NCI-H1105 treated with DMSO at 0.1 percent for 48 hours (cell line): ENCODE results near the gene UBE2U.

Experiments used
- DNase-seq: peaks from one replicate; lab custom pipeline; 2025; lab: John Stamatoyannopoulos, UW

Gene UBE2U

GRCh38 chr1:64203420-64203819 is at the start of gene UBE2U:
UBE2U (plus strand) TSS chr1:64203623; CDS start chr1:64204051, 428 bp downstream.
- DNase-seq = no peak

DNA sequence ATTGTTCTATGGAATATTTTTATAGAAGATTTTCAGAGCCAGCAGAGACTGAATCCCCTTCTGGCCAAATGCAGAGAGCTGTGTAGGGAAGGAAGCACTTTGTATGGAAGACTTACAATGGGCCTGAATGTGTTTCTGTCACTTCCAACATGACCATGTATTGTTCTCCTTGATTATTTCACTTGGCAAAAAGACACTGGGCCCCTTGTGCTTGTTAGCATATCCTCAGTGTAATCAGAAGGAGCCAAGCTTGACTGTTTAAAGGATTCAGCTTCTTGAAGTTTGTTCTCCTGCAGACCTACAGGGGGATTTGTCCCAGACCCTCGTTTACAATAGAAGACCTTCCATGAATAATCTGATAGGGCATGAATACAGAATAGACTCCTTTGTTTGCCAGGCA is 48.1 kb upstream of the UBE2U start:
- no peak for DNase-seq

- DNase-seq = no peak
Observed at GRCh38 chr1:64161357-64161941, 42.0 kb upstream of the UBE2U start.

- no peak for DNase-seq
Observed at GRCh38 chr1:64162151-64162550, 41.3 kb upstream of the UBE2U start.

GRCh38 chr1:64162804-64163203 is 40.6 kb upstream of the UBE2U start:
- no peak for DNase-seq

- no peak for DNase-seq
Observed at GRCh38 chr1:64163431-64163830, 40.0 kb upstream of the UBE2U start.

GRCh38 chr1:64163970-64164369 is 39.5 kb upstream of the UBE2U start:
- DNase-seq = no peak

DNA sequence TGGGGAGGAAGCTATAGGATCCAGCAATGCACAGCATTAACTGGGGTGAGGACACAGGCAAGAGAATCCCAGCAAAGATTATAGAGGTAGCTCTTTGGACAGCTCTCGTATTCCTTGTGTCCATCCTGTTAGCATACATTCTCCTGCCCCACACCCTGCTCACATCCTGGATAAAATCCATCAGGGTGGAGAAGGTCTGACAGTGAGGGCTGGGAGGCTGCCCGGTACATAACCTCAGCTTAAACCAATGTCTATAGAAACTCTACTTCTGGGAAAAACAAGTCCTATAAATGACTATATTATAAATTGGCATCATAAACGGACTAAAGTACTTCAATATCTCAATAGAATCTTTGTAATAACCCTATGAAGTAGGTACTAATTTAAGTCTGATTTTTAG is 36.8 kb upstream of the UBE2U start:
- DNase-seq = no peak

DNA sequence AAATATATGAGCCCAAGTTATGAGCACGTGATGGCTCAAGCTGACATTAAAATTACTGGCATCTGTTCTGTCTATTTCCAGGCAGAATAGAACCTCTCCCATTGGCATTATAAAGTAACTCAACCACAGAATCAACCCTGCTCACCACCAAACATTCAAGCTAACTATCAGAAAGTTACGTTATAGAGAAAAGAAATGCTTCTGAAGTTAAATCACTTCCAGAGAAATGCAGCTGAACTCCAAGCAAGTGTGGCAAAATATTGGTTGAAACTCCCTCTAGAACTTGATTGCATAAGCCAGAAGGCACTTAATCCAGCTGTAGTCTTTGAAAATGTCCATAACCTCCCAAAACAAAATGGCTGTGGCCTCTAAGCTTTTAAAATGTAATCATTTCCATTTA is 36.2 kb upstream of the UBE2U start:
- no peak for DNase-seq

GRCh38 chr1:64171246-64171645 is 32.2 kb upstream of the UBE2U start:
- no peak for DNase-seq

DNA sequence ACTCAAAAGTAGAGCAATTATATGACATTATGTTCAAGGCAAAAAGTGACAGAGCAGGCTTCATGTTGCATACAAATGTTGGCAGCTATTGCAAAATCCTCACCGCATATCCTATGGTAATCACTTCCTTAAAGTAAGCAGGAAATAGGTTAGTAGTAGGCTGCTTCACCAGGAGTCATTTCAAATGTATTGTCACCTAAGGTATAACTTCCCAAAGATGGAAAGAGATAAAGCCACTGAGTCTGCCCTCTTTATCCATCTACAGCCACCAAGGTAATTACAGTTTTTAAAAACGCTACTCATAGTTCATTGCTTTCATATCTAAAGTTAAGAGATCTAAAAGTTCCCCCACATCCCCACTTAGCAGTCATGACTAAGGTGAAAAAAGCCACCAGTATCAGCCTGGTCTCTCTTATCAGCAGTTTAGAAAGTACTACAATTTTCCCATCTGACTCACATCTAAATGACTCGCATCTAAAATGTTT is 31.6 kb upstream of the UBE2U start:
- peak; percentile 80 for DNase-seq

- DNase-seq = peak; percentile 99
Observed at GRCh38 chr1:64172458-64172983, 30.9 kb upstream of the UBE2U start.

GRCh38 chr1:64173336-64173940 is 30.0 kb upstream of the UBE2U start:
- DNase-seq = no peak

- DNase-seq = no peak
Observed at GRCh38 chr1:64175639-64176038, 27.8 kb upstream of the UBE2U start.

DNA sequence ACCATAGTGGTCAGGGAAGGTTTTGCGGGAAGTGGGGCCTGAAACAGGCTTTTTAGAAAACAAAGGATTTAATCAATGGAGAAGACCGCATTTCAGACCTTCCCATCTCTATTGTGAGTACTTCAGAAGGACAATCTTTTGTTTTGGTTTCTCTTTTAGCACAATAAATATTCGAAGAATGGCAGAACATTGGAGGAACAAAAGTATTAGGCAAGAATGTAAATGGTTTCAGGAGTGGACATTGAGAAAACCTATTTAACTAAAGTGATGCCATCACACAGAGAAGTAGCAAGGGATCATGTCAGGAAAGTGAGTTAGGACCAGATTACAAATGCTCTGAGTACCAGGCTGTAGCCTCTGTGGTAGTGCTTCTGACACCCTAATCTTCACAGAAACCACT is 26.8 kb upstream of the UBE2U start:
- DNase-seq = no peak

DNA sequence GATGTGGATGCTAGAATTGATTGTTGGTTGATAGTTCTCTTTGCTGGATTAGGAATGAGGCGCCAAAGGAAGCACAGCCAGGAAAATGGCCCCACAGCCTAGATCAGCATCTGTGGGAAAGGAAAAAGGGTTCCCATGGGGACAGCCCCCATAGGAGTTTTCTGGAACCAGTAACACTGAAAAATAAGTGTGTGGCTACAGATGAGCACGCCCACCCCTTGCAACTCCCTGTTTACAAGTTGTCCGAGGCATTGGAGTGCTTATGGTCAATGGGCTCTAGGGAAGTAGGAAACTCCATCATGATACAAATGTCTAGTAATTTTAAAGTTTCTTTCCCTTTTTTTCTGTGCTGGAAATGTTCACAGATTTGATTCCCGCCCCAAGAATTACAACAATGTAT is 23.8 kb upstream of the UBE2U start:
- DNase-seq = no peak

DNA sequence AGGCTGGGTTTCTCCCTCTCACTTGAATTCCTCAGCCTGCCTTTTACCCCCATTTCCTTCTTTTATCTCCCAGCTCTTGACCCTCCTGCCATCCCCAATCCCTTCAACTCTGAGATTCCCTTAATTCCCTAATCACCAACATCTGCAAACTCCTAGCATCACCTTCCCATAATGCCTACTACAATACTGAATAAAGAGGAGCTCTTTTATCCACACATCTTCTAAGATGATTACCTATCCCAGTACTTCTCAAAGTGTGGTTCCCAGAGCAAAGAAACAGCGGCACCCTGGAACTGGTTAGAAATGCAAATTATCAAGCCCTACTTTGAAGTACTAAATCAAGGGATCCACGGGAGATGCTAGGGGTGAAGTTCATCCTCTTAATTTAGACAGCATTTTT is 21.2 kb upstream of the UBE2U start:
- DNase-seq = no peak

DNA sequence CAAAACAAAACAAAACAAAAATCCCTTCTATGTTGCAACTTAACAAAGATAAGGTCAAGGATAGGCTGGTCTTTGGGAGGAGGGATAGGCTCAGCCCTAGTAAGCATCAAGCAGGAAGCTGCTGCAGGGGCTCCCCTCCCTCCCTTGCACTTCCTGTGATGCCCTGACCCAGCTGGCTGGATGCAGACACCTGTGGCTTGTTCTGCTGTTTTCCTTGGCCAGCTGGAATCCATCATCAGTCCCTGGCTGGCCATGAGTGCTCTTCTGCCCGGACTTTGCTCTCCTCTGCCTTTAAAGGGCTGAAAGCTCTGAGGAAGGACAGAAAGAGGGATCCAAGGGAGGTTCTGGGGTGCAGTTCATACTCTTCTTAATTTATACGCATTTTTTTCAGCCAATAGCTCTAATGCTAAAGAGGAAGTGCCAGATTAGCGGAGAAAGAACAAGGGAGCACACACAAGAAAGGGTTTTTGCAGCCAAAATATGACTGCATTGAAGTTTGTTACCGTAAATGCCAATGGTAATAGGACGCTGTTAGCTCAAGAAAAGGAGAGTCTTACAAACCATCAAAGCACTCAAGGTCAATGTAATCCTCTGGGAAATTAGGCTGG is 19.9 kb upstream of the UBE2U start:
- DNase-seq = no peak

DNA sequence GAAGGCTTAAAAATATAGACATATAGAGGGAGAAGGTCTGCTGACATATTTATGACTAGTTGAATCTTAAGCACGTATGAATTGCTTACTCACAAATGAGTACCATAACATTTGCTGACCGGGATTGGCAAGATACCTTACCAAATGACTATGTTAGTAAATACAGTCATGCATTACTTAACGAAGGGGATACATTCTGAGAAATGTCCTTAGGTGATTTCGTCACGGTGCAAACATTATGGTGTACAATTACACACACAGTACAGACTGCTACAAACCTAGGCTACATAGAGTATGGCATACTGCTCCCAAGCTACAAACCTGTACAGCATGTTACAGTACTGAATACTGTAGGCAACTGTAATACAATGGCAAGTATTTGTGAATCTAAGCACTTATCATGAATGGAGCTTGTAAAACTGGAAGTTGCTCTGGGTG is 19.4 kb upstream of the UBE2U start:
- no peak for DNase-seq

GRCh38 chr1:64186138-64186897 is 17.1 kb upstream of the UBE2U start:
- DNase-seq = no peak

DNA sequence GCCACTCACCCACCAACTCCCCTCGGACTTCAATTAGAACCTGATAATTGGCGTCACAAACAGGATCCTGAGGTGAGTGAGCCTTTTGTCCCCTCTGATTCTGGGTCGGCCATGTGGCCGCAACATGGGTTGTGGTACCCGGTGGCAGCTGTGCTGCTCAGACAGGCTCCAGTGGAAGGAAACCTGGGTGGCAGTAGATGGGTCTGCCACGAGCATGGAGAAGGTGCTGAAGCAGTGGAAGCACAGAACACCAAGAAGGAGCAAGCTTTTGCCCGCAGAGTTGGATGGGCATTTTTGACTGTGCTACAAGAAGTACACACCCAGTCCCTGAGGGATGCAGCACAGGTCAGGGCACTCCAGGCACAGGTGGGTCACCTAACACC is 16.5 kb upstream of the UBE2U start:
- no peak for DNase-seq

GRCh38 chr1:64187646-64188045 is 15.8 kb upstream of the UBE2U start:
- no peak for DNase-seq

GRCh38 chr1:64192290-64192689 is 11.1 kb upstream of the UBE2U start:
- DNase-seq = no peak
